HepG2 (cell line): Measurements from ENCODE around the gene ZDHHC24. TPM values are rescaled to one million over a fixed set of nuclear protein-coding genes. Genes with fewer than 3 reads are reported as not detected.
A peak's percentile ranks its signal among the peaks of the same experiment; 100 is the strongest.

Source experiments
- BCL3 ChIP-seq: sonication (generic); formaldehyde crosslinking; IDR thresholded peaks from 2 replicates; pipeline ENCODE4 v1.5.1; 2020; ENCODE audit warnings: mild to moderate bottlenecking, missing genetic modification reagents, moderate library complexity
- CTCF ChIP-seq: sonication (generic); formaldehyde crosslinking; IDR thresholded peaks from 2 replicates; pipeline ENCODE4 v1.5.0; 2020; ENCODE audit warnings: mild to moderate bottlenecking, missing genetic modification reagents, moderate library complexity
- FOXA1 ChIP-seq, 2 experiments: fragments of 450-650 bp in 1 of 2; sonication (generic) in 1 of 2; formaldehyde crosslinking in 1 of 2; IDR thresholded peaks; 2 replicates each; pipeline versions ENCODE4 v1.4.0 to v1.6.1; 2016 to 2020; ENCODE audit warnings: missing genetic modification reagents in 1 of 2
- GATA4 ChIP-seq: sonication (generic); IDR thresholded peaks from 2 replicates; pipeline ENCODE4 v1.6.1; 2016; ENCODE audit warnings: antibody characterized with exemption, low read depth, borderline replicate concordance
- HDAC2 ChIP-seq: sonication (generic); formaldehyde crosslinking; IDR thresholded peaks from 2 replicates; pipeline ENCODE4 v1.4.0; 2020; ENCODE audit warnings: missing genetic modification reagents
- HIVEP1 ChIP-seq: sonication (generic); formaldehyde crosslinking; IDR thresholded peaks from 2 replicates; pipeline ENCODE4 v1.4.0; 2020; ENCODE audit warnings: mild to moderate bottlenecking, missing genetic modification reagents
- KDM3A ChIP-seq: IDR thresholded peaks from 2 replicates; pipeline ENCODE4 v1.6.1; 2018; ENCODE audit warnings: low read depth, missing compliant biosample characterization
- MLLT10 ChIP-seq: sonication (generic); formaldehyde crosslinking; IDR thresholded peaks from 2 replicates; pipeline ENCODE4 v1.4.0; 2020; ENCODE audit warnings: missing genetic modification reagents
- NCOA5 ChIP-seq: sonication (generic); formaldehyde crosslinking; IDR thresholded peaks from 2 replicates; pipeline ENCODE4 v1.4.0; 2020; ENCODE audit warnings: missing genetic modification reagents
- NCOR1 ChIP-seq: fragments of 200-600 bp; sonication (generic); IDR thresholded peaks from 2 replicates; pipeline ENCODE4 v1.7.0; 2017; ENCODE audit warnings: antibody characterized with exemption, low read length, borderline replicate concordance
- NFIC ChIP-seq: IDR thresholded peaks from 2 replicates; pipeline ENCODE4 v1.6.1; 2012; ENCODE audit warnings: mild to moderate bottlenecking, low read length, inconsistent platforms
- NFYB ChIP-seq: sonication (generic); formaldehyde crosslinking; IDR thresholded peaks from 2 replicates; pipeline ENCODE4 v1.4.0; 2020; ENCODE audit warnings: missing genetic modification reagents
- PRMT3 ChIP-seq: sonication (generic); formaldehyde crosslinking; IDR thresholded peaks from 2 replicates; pipeline ENCODE4 v1.8.1; 2022; ENCODE audit warnings: low read depth, mild to moderate bottlenecking, moderate library complexity, missing genetic modification reagents, borderline replicate concordance
- SALL2 ChIP-seq: sonication (generic); formaldehyde crosslinking; IDR thresholded peaks from 2 replicates; pipeline ENCODE4 v1.8.1; 2023; ENCODE audit warnings: mild to moderate bottlenecking, missing genetic modification reagents, inconsistent platforms
- SNAPC5 ChIP-seq: sonication (generic); formaldehyde crosslinking; IDR thresholded peaks from 2 replicates; pipeline ENCODE4 v1.8.1; 2023; ENCODE audit warnings: mild to moderate bottlenecking, missing genetic modification reagents, borderline replicate concordance
- SRSF4 ChIP-seq: fragments of 200-400 bp; formaldehyde crosslinking; IDR thresholded peaks from one replicate; pipeline ENCODE4 v1.6.1; 2018; ENCODE audit warnings: mild to moderate bottlenecking, low read depth, low read length, moderate library complexity; ENCODE audit not compliant: poor library complexity, severe bottlenecking
- ZNF24 ChIP-seq: fragments of 450-650 bp; IDR thresholded peaks from 2 replicates; pipeline ENCODE4 v1.6.1; 2017; ENCODE audit warnings: antibody characterized with exemption, mild to moderate bottlenecking
- ZNF746 ChIP-seq: sonication (generic); formaldehyde crosslinking; IDR thresholded peaks from 2 replicates; pipeline ENCODE4 v1.8.0; 2022; ENCODE audit warnings: mild to moderate bottlenecking, missing genetic modification reagents
- ZSCAN20 ChIP-seq: sonication (generic); formaldehyde crosslinking; IDR thresholded peaks from 2 replicates; pipeline ENCODE4 v1.4.0; 2020; ENCODE audit warnings: missing genetic modification reagents, mild to moderate bottlenecking, borderline replicate concordance
- polyA plus RNA-seq, 8 experiments: library from polyadenylated mRNA; depleted of rRNA in 3 of 8; stranded (reverse) in 7 of 8; unstranded in 1 of 8; fragments of >200 nt; fragmentation: Illumina TruSeq in 4 of 8; extraction: Trizol in 4 of 8; gene quantifications; 2 replicates each; pipeline versions ENCODE4 v1.2.1 to v1.2.3, GENCODE V29; 2011 to 2016; ENCODE audit warnings: low read depth in 4 of 8, missing spikeins in 1 of 8, mixed read lengths in 1 of 8; ENCODE audit not compliant: insufficient read depth in 1 of 8
- total RNA-seq, 5 experiments: library from RNA; depleted of rRNA; stranded (reverse); fragments of >200 nt; fragmentation: Illumina TruSeq; extraction: Trizol; gene quantifications; 2 replicates each; pipeline ENCODE4 v1.2.3, GENCODE V29; 2016; ENCODE audit warnings: low read depth in 1 of 5
- TF ChIP-seq, protein P1 (sequence below): sonication (generic); formaldehyde crosslinking; IDR thresholded peaks from 2 replicates; pipeline ENCODE4 v1.4.0; 2020; ENCODE audit warnings: missing genetic modification reagents
- TF ChIP-seq, protein P2 (sequence below): sonication (generic); formaldehyde crosslinking; conservative IDR thresholded peaks from 2 replicates; pipeline ENCODE4 v1.8.1; 2023; ENCODE audit warnings: missing genetic modification reagents

The ZDHHC24 gene
- total and polyA plus RNA-seq, 2 of the 13 experiments (the other 11 are each of a cell fraction or from before 2014, with no cell fraction given): 4.3 TPM

GRCh38 chr11:66545701-66546367 lies at the start of gene ZDHHC24 (continued):
- 0 out of 2 replicates have a peak, but pooled peaks have one; percentile 28 for TF ChIP-seq CTCF (CRISPR knock-in tag)
- no peak for TF ChIP-seq ZNF24
- peak; percentile 58; the same call in 1 of the 2 replicates for TF ChIP-seq HIVEP1 (CRISPR knock-in tag)
- peak; percentile 49; the same call in 1 of the 2 replicates for TF ChIP-seq BCL3 (CRISPR knock-in tag)
- TF ChIP-seq MLLT10 (CRISPR knock-in tag): no peak
- no peak for TF ChIP-seq ZSCAN20 (CRISPR knock-in tag)
- peak; percentile 92 for TF ChIP-seq NFYB (CRISPR knock-in tag)
- TF ChIP-seq PRMT3 (CRISPR knock-in tag): no peak
- no peak for TF ChIP-seq NFIC
- no peak for TF ChIP-seq NCOA5 (CRISPR knock-in tag)
- TF ChIP-seq GATA4: no peak
- TF ChIP-seq ZNF746 (CRISPR knock-in tag): 0 out of 2 replicates have a peak, but pooled peaks have one; percentile 21
- no peak for TF ChIP-seq SALL2
- TF ChIP-seq FOXA1 (IDR thresholded peaks at IDR 0.05): no peak
- no peak for TF ChIP-seq FOXA1 (CRISPR knock-in tag; IDR thresholded peaks at IDR 0.05)
- TF ChIP-seq, protein P1, sequence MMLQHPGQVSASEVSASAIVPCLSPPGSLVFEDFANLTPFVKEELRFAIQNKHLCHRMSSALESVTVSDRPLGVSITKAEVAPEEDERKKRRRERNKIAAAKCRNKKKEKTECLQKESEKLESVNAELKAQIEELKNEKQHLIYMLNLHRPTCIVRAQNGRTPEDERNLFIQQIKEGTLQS (CRISPR knock-in tag): no peak
- TF ChIP-seq KDM3A (CRISPR knock-in tag): no peak
- TF ChIP-seq, protein P2, sequence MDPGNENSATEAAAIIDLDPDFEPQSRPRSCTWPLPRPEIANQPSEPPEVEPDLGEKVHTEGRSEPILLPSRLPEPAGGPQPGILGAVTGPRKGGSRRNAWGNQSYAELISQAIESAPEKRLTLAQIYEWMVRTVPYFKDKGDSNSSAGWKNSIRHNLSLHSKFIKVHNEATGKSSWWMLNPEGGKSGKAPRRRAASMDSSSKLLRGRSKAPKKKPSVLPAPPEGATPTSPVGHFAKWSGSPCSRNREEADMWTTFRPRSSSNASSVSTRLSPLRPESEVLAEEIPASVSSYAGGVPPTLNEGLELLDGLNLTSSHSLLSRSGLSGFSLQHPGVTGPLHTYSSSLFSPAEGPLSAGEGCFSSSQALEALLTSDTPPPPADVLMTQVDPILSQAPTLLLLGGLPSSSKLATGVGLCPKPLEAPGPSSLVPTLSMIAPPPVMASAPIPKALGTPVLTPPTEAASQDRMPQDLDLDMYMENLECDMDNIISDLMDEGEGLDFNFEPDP (CRISPR knock-in tag): no peak
- TF ChIP-seq HDAC2: peak; percentile 8; the same call in 1 of the 2 replicates
- no peak for TF ChIP-seq SRSF4
- TF ChIP-seq SNAPC5 (CRISPR knock-in tag): no peak
- TF ChIP-seq NCOR1: no peak
